Measurements from ENCODE around the gene ALK. TPM values are rescaled to one million over a fixed set of nuclear protein-coding genes. Genes with fewer than 3 reads are reported as not detected.

ALK gene
- total RNA-seq, 2 donors from 2014 or later, result not detected

DNA sequence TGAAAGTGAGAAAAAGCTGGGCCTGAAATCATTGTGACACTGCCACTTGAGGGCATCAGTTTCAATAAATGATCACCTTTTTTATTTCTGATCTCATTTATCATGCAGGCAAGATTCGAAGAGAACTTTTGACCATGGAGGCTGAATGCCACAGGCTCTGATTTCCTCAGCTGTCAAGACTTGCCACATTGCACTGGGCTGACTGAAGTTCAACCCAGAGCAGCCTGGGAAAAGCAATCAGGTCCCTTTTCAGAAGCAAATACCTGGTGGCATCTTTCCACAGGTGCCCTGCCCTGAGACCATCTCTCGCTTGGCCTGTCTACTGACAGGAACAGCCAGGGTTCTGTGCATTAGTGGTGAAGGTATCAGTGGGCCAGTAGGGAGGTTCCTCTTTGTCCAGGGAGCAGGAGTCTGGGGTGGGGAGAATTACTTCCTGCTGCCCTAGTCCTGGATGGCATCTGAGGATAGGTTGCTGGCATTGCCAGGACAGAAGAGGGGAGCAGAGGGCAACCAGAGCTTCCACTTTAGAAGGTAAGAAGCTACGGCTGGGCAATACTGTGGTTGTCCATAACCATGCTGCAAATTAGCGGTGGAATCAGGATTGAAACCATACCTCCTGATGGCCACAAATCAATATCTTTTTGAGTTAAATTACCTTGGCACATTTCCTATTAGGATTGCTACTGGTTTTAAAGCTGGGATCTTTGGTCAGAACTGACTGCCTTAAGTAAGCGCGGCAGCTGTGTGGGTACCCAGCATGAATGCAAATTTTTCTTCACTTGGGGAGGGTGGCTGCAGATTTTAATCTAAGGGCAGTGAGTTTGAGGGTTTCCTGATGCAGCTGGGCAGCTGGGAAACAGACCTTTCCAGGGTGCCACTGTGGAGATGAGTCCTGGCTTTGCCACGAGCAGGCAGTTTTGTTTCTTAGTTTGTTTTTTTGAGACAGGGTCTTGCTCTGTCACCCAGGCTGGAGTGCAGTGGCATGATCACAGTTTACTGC, 394.5 kb downstream of the ALK start:
- ATAC-seq (no peak), DNase-seq (no peak)
- H3K36me3 Mint-ChIP-seq (ENCODE audit: low read depth), result peaks cover 3% of the 10 kb centered on the region
- no peak overlapping the region for H3K4me3 Mint-ChIP-seq
- H3K27ac Mint-ChIP-seq, result no peak overlapping the region
- peaks cover 33% of the 10 kb centered on the region for H3K27me3 Mint-ChIP-seq
- H3K4me1 Mint-ChIP-seq, result peaks cover 4% of the 10 kb centered on the region
- no peaks in the 10 kb centered on the region for H3K9me3 ChIP-seq (ENCODE audit: control insufficient read depth, low read length, poor library complexity, severe bottlenecking)

DNA sequence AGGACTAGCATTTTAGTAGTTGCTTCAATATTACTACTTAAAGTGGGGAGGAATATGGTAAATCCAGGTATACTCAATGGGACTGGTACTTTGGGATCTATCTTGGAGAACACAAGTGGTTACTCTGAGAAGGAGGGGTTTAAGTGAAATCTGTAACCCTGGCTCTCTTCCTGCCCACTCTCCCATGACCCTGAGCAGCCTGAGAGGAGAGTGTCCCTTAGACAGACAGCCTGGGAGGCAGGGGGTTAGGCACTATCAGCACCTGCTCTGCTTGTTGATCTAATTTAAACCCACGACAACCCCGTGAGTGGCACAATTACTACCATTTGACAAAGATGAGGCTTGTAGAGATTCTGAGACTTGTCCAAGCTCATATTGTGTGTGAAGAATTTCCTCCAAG, 395.5 kb downstream of the ALK start:
- Mint-ChIP-seq H3K27ac (no peak overlapping the region), H3K36me3 (ENCODE audit: low read depth) (peaks cover 3% of the 10 kb centered on the region), H3K4me3 (no peak overlapping the region), H3K4me1 (peaks cover 4% of the 10 kb centered on the region), H3K27me3 (peaks cover 24% of the 10 kb centered on the region)
- ATAC-seq, result no peak
- no peak for DNase-seq
- no peaks in the 10 kb centered on the region for H3K9me3 ChIP-seq (ENCODE audit: control insufficient read depth, low read length, poor library complexity, severe bottlenecking)

DNA sequence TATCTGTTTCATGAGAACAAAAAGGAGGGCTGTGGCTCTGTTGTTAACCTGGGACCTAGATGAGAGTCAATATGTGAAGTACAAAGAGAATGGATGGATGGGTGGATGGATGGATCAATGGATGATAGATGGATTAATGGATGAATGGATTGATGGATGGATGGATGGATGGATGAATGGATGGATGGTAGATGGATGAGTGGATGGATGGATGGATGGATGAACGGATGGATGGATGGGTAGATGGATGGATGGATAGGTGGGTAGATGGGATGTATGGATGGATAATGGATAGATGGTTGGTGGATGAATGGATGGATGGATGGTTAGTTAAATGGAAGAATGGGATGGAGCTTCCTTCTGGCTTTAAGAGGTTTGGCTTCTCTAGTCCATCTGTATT, 396.7 kb downstream of the ALK start:
- Mint-ChIP-seq H3K4me1 (peaks cover 4% of the 10 kb centered on the region), H3K27ac (no peak overlapping the region), H3K4me3 (no peak overlapping the region), H3K36me3 (ENCODE audit: low read depth) (peaks cover 3% of the 10 kb centered on the region), H3K27me3 (peaks cover 13% of the 10 kb centered on the region)
- ATAC-seq (no peak), DNase-seq (no peak)
- H3K9me3 ChIP-seq (ENCODE audit: control insufficient read depth, low read length, poor library complexity, severe bottlenecking), result no peaks in the 10 kb centered on the region

DNA sequence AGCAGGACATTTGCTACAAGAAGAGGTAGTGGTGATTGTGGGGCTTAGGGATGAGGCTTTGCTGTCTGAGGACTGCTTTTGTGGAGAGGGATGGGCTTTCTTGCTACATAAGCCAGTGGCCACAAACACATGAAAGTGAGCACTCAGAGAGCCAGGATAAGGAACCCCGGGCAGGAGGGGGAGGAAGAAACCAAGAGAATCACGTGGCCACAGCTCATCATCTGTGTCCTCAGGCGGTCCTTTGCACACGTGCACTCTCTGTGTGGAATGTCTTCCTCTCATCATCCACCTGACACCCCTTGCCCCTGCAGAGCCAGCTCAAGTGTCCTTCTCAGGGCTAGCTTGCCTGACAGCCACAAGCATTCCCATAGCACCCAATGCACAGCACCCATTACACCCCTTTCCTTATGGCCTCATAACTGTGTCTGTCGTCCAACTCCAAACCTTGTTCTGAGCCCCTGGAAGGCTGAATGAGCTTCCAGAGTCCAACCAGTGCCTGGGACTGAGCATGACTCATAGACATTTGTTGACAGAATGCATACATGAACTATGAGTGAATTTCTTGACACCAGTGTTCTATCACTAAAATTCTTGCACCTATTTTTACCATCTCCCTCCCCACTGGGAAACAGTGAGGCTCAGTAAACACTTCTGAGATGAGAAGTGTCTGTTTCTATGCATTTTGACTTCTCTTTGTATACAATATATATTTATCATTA, 398.3 kb downstream of the ALK start:
- Mint-ChIP-seq H3K27ac (no peak overlapping the region), H3K36me3 (ENCODE audit: low read depth) (peaks cover 3% of the 10 kb centered on the region), H3K27me3 (peaks cover 11% of the 10 kb centered on the region), H3K4me3 (no peak overlapping the region), H3K4me1 (no peaks in the 10 kb centered on the region)
- no peaks in the 10 kb centered on the region for H3K9me3 ChIP-seq (ENCODE audit: control insufficient read depth, low read length, poor library complexity, severe bottlenecking)
- ATAC-seq (no peak), DNase-seq (no peak)

DNA sequence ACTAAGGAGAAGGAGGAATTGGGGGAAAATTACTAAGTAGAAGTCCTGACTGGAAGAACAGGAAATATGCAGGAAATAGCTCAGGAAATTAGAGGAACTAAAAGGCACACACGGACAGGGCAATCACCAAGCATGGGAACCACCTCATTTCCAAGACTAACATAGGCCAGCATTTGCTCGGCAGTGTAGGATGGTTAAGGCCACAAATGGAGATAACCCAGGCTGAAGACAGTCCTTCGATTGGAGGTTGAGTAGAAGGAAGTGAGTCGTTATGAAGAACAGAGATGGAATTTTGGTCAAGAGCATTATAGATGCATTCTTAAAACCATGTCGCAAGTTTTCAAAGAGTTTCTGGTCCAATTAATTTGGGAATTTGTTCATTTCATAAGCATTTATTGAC, 401.4 kb downstream of the ALK start:
- H3K27ac Mint-ChIP-seq, result no peak overlapping the region
- no peaks in the 10 kb centered on the region for H3K9me3 ChIP-seq (ENCODE audit: control insufficient read depth, low read length, poor library complexity, severe bottlenecking)
- ATAC-seq (no peak), DNase-seq (no peak)
- peaks cover 3% of the 10 kb centered on the region for H3K36me3 Mint-ChIP-seq (ENCODE audit: low read depth)
- peaks cover 18% of the 10 kb centered on the region for H3K27me3 Mint-ChIP-seq
- H3K4me1 Mint-ChIP-seq, result no peaks in the 10 kb centered on the region
- H3K4me3 Mint-ChIP-seq, result no peak overlapping the region

DNA sequence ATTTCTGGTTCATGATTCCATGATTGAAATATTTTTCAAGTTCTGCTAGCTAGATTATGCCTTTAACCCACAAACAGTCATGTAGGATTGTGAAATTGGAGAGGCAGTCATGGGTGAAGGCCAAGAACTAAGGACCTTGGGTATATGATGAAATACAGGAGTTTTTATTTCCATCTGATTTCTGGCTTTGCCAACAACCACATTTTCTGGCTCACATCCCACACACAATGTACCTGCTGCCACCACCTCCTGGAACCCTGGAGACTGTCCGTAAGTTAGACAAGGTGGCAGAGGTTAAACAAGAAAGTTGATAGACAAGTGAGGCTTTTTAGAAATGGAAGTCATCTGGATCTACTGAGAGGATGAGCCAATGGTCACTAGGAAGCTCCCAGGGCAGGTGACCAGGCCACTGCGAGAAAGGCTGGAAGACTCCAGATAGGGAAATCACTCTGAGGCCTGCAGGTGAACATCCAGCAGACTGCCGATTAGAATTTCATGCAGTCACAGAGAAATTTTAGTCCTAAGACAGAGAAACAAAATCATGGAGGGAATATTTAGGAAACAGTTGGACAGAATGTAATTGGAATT, 402.0 kb downstream of the ALK start:
- H3K27ac Mint-ChIP-seq, result no peak overlapping the region
- H3K36me3 Mint-ChIP-seq (ENCODE audit: low read depth), result peaks cover under 1% of the 10 kb centered on the region
- ATAC-seq, result no peak
- H3K4me1 Mint-ChIP-seq, result no peaks in the 10 kb centered on the region
- H3K9me3 ChIP-seq (ENCODE audit: control insufficient read depth, low read length, poor library complexity, severe bottlenecking), result no peaks in the 10 kb centered on the region
- DNase-seq, result no peak
- peaks cover 18% of the 10 kb centered on the region for H3K27me3 Mint-ChIP-seq
- no peak overlapping the region for H3K4me3 Mint-ChIP-seq

DNA sequence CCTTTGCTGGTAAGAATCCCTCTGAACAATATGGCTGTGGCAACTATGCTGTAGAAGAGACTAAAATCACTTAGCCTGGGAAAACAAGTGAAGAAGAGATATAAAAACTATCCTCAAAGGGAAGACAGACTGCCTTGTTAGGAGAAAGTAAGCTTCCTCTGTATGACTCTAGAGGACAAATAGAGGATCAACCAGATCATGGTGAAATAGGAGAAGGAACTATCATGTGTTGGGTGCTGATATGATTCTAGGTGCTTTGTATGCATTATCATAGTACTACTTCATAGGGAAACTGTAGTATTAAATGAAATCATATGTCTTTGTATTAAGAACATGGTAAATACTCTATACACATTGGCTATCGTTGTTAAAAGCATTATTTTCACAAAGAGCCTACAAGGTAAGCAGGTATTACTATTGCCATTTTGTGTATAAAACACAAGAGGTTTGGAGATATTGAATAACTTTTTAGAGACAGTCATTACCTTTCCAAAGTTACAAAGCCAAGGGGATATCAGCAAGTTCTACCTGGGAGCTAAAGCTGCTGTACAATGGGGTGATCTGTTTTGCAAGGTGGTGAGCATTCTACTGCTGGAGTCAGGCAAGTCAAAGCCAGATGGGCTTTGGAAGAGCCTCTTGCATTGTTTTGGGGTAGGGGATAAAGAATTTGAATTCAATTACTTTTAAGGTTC, 402.6 kb downstream of the ALK start:
- Mint-ChIP-seq H3K27ac (no peak overlapping the region), H3K27me3 (peaks cover 18% of the 10 kb centered on the region), H3K4me1 (no peaks in the 10 kb centered on the region), H3K4me3 (no peak overlapping the region), H3K36me3 (ENCODE audit: low read depth) (no peaks in the 10 kb centered on the region)
- H3K9me3 ChIP-seq (ENCODE audit: control insufficient read depth, low read length, poor library complexity, severe bottlenecking), result no peaks in the 10 kb centered on the region
- ATAC-seq (no peak), DNase-seq (no peak)

DNA sequence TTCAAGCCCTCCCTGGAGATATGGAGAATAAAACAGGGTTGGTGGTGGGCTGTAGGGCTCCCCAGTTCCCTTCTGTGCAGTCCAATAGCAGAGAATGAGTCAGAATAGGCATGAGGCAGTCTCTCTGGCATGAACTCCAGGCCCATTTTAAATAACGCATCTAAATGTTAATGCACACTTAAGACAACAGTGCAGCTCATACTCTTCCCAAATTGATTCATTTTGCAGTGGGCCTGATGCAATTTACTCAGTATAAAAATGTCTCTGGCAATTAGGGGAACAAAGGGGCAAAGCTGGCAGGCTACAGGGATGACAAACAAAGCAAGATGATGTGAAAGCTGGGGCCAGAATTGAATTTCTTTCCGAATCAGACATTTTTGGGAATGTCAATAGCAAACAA, 403.4 kb downstream of the ALK start:
- Mint-ChIP-seq H3K27me3 (peaks cover 18% of the 10 kb centered on the region), H3K27ac (no peak overlapping the region), H3K36me3 (ENCODE audit: low read depth) (no peaks in the 10 kb centered on the region), H3K4me1 (no peaks in the 10 kb centered on the region), H3K4me3 (no peak overlapping the region)
- DNase-seq, result no peak
- ATAC-seq, result no peak
- H3K9me3 ChIP-seq (ENCODE audit: control insufficient read depth, low read length, poor library complexity, severe bottlenecking), result no peaks in the 10 kb centered on the region

DNA sequence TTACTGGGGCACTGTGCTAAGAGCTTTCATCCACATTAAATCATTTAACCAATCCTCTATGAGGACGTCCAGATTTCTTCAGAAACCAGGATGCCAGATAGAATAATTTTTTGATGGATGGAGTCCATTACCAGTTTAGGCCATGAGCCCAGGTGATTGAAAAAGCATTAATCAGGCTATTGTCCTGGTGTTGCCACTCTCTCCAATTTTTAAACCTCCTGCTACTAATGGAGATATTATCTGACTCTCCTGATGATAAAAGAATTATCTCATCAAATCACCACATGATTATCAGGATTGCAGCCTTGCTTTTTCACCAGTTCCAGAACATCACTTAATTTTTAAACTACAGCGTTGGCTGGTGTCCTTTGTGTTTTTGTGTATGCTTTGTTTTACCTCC, 404.0 kb downstream of the ALK start:
- H3K27me3 Mint-ChIP-seq, result peaks cover 18% of the 10 kb centered on the region
- no peak overlapping the region for H3K27ac Mint-ChIP-seq
- no peaks in the 10 kb centered on the region for H3K36me3 Mint-ChIP-seq (ENCODE audit: low read depth)
- no peak for DNase-seq
- H3K9me3 ChIP-seq (ENCODE audit: control insufficient read depth, low read length, poor library complexity, severe bottlenecking), result no peaks in the 10 kb centered on the region
- H3K4me3 Mint-ChIP-seq, result no peak overlapping the region
- H3K4me1 Mint-ChIP-seq, result no peaks in the 10 kb centered on the region
- ATAC-seq, result no peak

DNA sequence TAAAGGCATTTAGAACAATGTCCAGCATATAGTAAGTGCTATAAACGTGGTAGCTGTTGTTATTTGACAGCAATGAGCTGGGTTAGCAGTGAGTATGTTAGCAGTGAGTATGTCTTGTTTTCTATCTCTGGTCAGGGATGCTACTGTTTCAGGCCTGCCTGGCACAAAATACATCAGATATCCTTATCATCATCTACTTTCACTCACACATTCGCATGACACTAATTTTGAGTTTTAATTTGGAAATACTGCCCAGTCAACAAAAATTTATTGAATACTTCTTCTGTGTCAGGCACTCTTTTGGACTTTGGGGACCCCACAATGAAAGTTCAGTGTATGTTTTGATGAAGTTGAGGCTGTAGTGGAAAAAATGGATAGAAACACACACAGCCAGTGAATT, 404.6 kb downstream of the ALK start:
- H3K27ac Mint-ChIP-seq, result no peak overlapping the region
- no peaks in the 10 kb centered on the region for H3K4me1 Mint-ChIP-seq
- no peak for ATAC-seq
- H3K9me3 ChIP-seq (ENCODE audit: control insufficient read depth, low read length, poor library complexity, severe bottlenecking), result no peaks in the 10 kb centered on the region
- no peak for DNase-seq
- H3K4me3 Mint-ChIP-seq, result no peak overlapping the region
- no peaks in the 10 kb centered on the region for H3K36me3 Mint-ChIP-seq (ENCODE audit: low read depth)
- H3K27me3 Mint-ChIP-seq, result peaks cover 18% of the 10 kb centered on the region

DNA sequence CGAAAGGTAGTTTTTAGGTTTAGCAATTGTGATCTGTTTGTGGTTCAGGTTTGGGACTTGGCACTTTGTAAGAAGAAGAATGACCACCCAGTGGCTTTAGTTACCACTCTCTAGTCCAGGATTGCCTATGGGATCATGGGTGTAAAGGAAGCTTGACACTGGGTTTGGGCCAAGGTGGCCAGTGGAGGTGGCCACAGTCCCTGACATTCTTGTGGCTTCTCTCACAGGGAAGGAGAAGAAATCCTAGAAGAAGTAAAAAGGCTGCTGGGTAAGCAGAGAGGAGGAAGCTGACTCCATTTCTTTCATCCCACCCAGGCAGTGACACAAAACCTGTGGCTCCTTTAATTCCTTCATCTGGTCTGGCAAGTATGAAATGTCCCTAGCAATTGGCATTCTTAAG, 411.5 kb downstream of the ALK start:
- Mint-ChIP-seq H3K27ac (no peak overlapping the region), H3K36me3 (ENCODE audit: low read depth) (no peaks in the 10 kb centered on the region), H3K27me3 (peaks cover 5% of the 10 kb centered on the region), H3K4me1 (no peaks in the 10 kb centered on the region), H3K4me3 (no peak overlapping the region)
- no peak for DNase-seq
- no peak for ATAC-seq
- H3K9me3 ChIP-seq (ENCODE audit: control insufficient read depth, low read length, poor library complexity, severe bottlenecking), result no peaks in the 10 kb centered on the region

DNA sequence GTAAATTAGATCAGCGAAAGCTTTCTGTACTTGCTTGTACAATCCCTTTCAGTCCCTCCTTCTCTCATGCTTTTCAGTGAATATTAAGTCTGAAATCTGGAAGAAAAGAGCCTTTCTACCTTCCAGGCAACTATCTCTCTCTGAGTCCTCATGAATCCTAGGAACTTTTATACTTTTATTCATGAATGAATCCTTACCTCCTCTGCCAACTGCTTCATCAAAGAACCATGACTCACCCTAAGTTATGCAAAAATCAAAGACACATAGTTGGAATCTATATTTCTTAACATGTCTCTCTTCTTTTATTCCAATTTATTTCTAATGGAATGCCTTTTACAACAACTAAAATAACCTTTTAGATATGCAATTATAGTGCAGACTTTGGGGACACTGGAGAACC, 412.0 kb downstream of the ALK start:
- Mint-ChIP-seq H3K4me3 (no peak overlapping the region), H3K27me3 (peaks cover 5% of the 10 kb centered on the region), H3K27ac (no peak overlapping the region), H3K36me3 (ENCODE audit: low read depth) (peaks cover 1% of the 10 kb centered on the region), H3K4me1 (no peaks in the 10 kb centered on the region)
- H3K9me3 ChIP-seq (ENCODE audit: control insufficient read depth, low read length, poor library complexity, severe bottlenecking), result no peaks in the 10 kb centered on the region
- DNase-seq (no peak), ATAC-seq (no peak)

DNA sequence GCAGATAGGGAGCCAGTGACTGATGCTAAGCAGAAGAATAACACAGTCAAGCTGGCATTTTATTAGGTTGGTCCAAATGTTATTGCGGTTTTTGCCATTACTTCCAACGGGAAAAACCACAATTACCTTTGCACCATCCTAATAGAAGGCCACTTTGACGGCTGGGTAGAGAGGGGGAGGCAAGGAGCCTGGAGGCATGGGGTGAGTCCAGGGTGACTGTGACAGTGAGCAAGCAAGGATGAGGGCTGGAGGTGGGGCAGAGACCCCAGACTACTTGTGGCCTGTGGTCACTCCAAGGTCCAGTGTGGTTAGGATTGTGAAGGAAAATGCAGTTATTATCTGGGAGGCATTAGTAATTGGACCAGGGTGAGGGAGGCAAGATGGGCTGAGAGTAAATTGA, 416.6 kb downstream of the ALK start:
- no peak for DNase-seq
- no peak for ATAC-seq
- Mint-ChIP-seq H3K36me3 (ENCODE audit: low read depth) (peaks cover 2% of the 10 kb centered on the region), H3K4me3 (no peak overlapping the region), H3K4me1 (no peaks in the 10 kb centered on the region), H3K27me3 (peaks cover 11% of the 10 kb centered on the region), H3K27ac (no peak overlapping the region)
- H3K9me3 ChIP-seq (ENCODE audit: control insufficient read depth, low read length, poor library complexity, severe bottlenecking), result no peaks in the 10 kb centered on the region

Data from T-helper 17 cell (primary cell).